Measurements from ENCODE around the gene TEX19. TPM values are rescaled to one million over a fixed set of nuclear protein-coding genes. Genes with fewer than 3 reads are reported as not detected.

Gene TEX19
- polyA plus RNA-seq, 1 experiment = 0.04 TPM

- Histone ChIP-seq H3K27me3 (ENCODE audit: control insufficient read depth, insufficient read depth, low read length) (peaks cover 3% of the 10 kb centered on the region), H3K4me3 (ENCODE audit: low read depth, low read length) (no peak overlapping the region), H3K27ac (ENCODE audit: low read depth, low read length) (no peak overlapping the region), H3K9me3 (ENCODE audit: control insufficient read depth, insufficient read depth, low read length) (no peaks in the 10 kb centered on the region; the same call in 1 of the 2 replicates)
- ChIA-PET POLR2A (interaction anchor here (0.6 kb wide), 1 partner anchor 427 kb away, joined by 7 read pairs; no protein-coding TSS in a partner anchor), CTCF (no interaction called here)
- no peak for TF ChIP-seq CTCF (IDR thresholded peaks at IDR 0.05; ENCODE audit: low read depth, low read length)
- no peak for DNase-seq (ENCODE audit: low read depth, low spot score)
These were observed 33.3 kb downstream of the TEX19 start for GRCh38 chr17:82392209-82392920.

- TF ChIP-seq CTCF (IDR thresholded peaks at IDR 0.05; ENCODE audit: low read depth, low read length) = no peak
- no peaks in the 10 kb centered on the region for H3K27me3 ChIP-seq (ENCODE audit: control insufficient read depth, insufficient read depth, low read length)
- CTCF ChIA-PET = no interaction called here
- H3K4me3 ChIP-seq (ENCODE audit: low read depth, low read length) = no peak overlapping the region
- POLR2A ChIA-PET = no interaction called here
- H3K27ac ChIP-seq (ENCODE audit: low read depth, low read length) = no peak overlapping the region
- no peak for DNase-seq (ENCODE audit: low read depth, low spot score)
- H3K9me3 ChIP-seq (ENCODE audit: control insufficient read depth, insufficient read depth, low read length) = no peaks in the 10 kb centered on the region; the same call in 1 of the 2 replicates
These were observed 33.9 kb downstream of the TEX19 start for GRCh38 chr17:82392941-82393340.

- ChIA-PET POLR2A (no interaction called here), CTCF (no interaction called here)
- Histone ChIP-seq H3K27me3 (ENCODE audit: control insufficient read depth, insufficient read depth, low read length) (no peaks in the 10 kb centered on the region), H3K9me3 (ENCODE audit: control insufficient read depth, insufficient read depth, low read length) (no peaks in the 10 kb centered on the region; the same call in 1 of the 2 replicates), H3K4me3 (ENCODE audit: low read depth, low read length) (no peak overlapping the region), H3K27ac (ENCODE audit: low read depth, low read length) (no peak overlapping the region)
- no peak for TF ChIP-seq CTCF (IDR thresholded peaks at IDR 0.05; ENCODE audit: low read depth, low read length)
- DNase-seq (ENCODE audit: low read depth, low spot score) = no peak
These were observed 35.2 kb downstream of the TEX19 start for GRCh38 chr17:82394278-82394677.

- Histone ChIP-seq H3K9me3 (ENCODE audit: control insufficient read depth, insufficient read depth, low read length) (no peaks in the 10 kb centered on the region; the same call in 1 of the 2 replicates), H3K27me3 (ENCODE audit: control insufficient read depth, insufficient read depth, low read length) (no peaks in the 10 kb centered on the region), H3K27ac (ENCODE audit: low read depth, low read length) (peak overlapping the region; percentile 68), H3K4me3 (ENCODE audit: low read depth, low read length) (no peak overlapping the region)
- no peak for TF ChIP-seq CTCF (IDR thresholded peaks at IDR 0.05; ENCODE audit: low read depth, low read length)
- ChIA-PET POLR2A (no interaction called here), CTCF (no interaction called here)
- peak; percentile 62 for DNase-seq (ENCODE audit: low read depth, low spot score)
These were observed 37.8 kb downstream of the TEX19 start for GRCh38 chr17:82396601-82397435.

Measured in AG04450 (cell line).